Prostate gland (tissue), 2 donors: ENCODE measurements around the gene SMCR8. TPM values are rescaled to one million over a fixed set of nuclear protein-coding genes. Genes with fewer than 3 reads are reported as not detected.

Experiments
- DNase-seq: peaks from one replicate; pipeline ENCODE4 v3.0.0-alpha.2; 2019; ENCODE audit warnings: low spot score
- H3K27ac ChIP-seq, 2 donors: fragments of 200-600 bp; sonication (generic); 2 replicates each; pipeline ENCODE4 v1.5.1; 2017 to 2019
- H3K27me3 ChIP-seq: fragments of 200-600 bp; sonication (generic); replicated peaks from 2 replicates; pipeline ENCODE4 v1.5.1; 2019; ENCODE audit not compliant: insufficient read depth
- H3K36me3 ChIP-seq, 2 donors: fragments of 200-600 bp; sonication (generic); 1 replicate in 1 of 2; 2 replicates in 1 of 2; pipeline versions ENCODE4 v1.5.1 to v1.8.1; 2017 to 2019
- H3K4me1 ChIP-seq: fragments of 200-600 bp; sonication (generic); replicated peaks from 2 replicates; pipeline ENCODE4 v1.5.1; 2019
- H3K4me3 ChIP-seq, 2 donors: fragments of 200-600 bp; sonication (generic); 2 replicates each; pipeline ENCODE4 v1.5.1; 2017 to 2019
- H3K9me3 ChIP-seq: fragments of 200-600 bp; sonication (generic); 2 replicates; pipeline ENCODE4 v1.5.1; 2017
- CTCF ChIP-seq, 4 experiments: fragments of 200-600 bp in 2 of 4; fragments of 450-650 bp in 2 of 4; sonication (generic) in 2 of 4; IDR thresholded peaks; 1 replicate in 3 of 4; 2 replicates in 1 of 4; pipeline ENCODE4 v1.5.1; 2016 to 2019; ENCODE audit warnings: antibody characterized with exemption in 4 of 4, mild to moderate bottlenecking in 2 of 4, moderate library complexity in 2 of 4
- POLR2A ChIP-seq: fragments of 450-650 bp; IDR thresholded peaks from one replicate; pipeline ENCODE4 v1.6.1; 2016; ENCODE audit warnings: antibody characterized with exemption, mild to moderate bottlenecking
- POLR2AphosphoS5 ChIP-seq: sonication (generic); formaldehyde crosslinking; IDR thresholded peaks from one replicate; pipeline ENCODE4 v1.6.1; 2017; ENCODE audit warnings: antibody characterized with exemption
- WGBS: methylation state at CpG from one replicate; pipeline ENCODE4 v1.1.5; 2018; 5-methylcytosine and 5-hydroxymethylcytosine counted together
- intact Hi-C: fragments of 100-400 bp; cut with DNase I; formaldehyde crosslinking; loops from one replicate; pipeline ENCODE4 v1.14.2; 2022
- total RNA-seq, 2 donors: library from RNA; depleted of rRNA; stranded (reverse); fragments of >200 nt; gene quantifications; one replicate each; pipeline ENCODE4 v1.1.0, GENCODE V29; 2016

Gene SMCR8
- 10 to 100 TPM; 19.0 to 25.3 TPM for total RNA-seq

- intact Hi-C loops, result loop anchor here (5.0 kb wide), 1 partner anchor 58 kb away; the partner anchor contains the start of gene FLII
- TF ChIP-seq CTCF (IDR thresholded peaks at IDR 0.05), result peak in 3 of 4 experiments; percentile 7 to 54 (median 8)
- TF ChIP-seq POLR2A, result peak; percentile 41
- TF ChIP-seq POLR2AphosphoS5, result peak; percentile 98
- under 1% methylated on average over 67 of the region's 78 CpGs for WGBS
Measured at GRCh38 chr17:18314731-18315561, at the start of gene SMCR8, which contains the start of gene TOP3A. SMCR8 (plus strand) TSS chr17:18315293; CDS start chr17:18315790, 497 bp downstream. TOP3A (minus strand) TSS chr17:18314994; CDS start chr17:18314778, 216 bp downstream.

GRCh38 chr17:18267366-18267765, 47.7 kb upstream of the SMCR8 start:
- H3K27me3 ChIP-seq, result no peaks in the 10 kb centered on the region
- no peak overlapping the region for H3K4me3 ChIP-seq
- no peaks in the 10 kb centered on the region for H3K9me3 ChIP-seq
- 75% methylated on average over 8 of the region's 10 CpGs for WGBS
- no peaks in the 10 kb centered on the region for H3K4me1 ChIP-seq
- TF ChIP-seq POLR2A (no peak), POLR2AphosphoS5 (no peak), CTCF (IDR thresholded peaks at IDR 0.05) (no peak)
- H3K27ac ChIP-seq, result no peak overlapping the region
- DNase-seq, result no peak
- peaks cover 11 to 19% of the 10 kb centered on the region in 2 donors for H3K36me3 ChIP-seq
- intact Hi-C loops, result no loop called here

More at GRCh38 chr17:18314731-18315561, at the start of gene SMCR8, which contains the start of gene TOP3A:
- Histone ChIP-seq H3K27ac (peak within 1 kb of the TSS; percentile 83 to 91), H3K4me1 (peaks cover 28% of the 10 kb centered on the region), H3K9me3 (no peaks in the 10 kb centered on the region), H3K27me3 (no peaks in the 10 kb centered on the region), H3K4me3 (peak within 1 kb of the TSS; percentile 72 to 86), H3K36me3 (no peaks in the 10 kb centered on the region)
- DNase-seq, result peak; percentile 99

- no peaks in the 10 kb centered on the region for H3K27me3 ChIP-seq
- DNase-seq, result no peak
- no peak for TF ChIP-seq POLR2A
- no peak for TF ChIP-seq CTCF (IDR thresholded peaks at IDR 0.05)
- TF ChIP-seq POLR2AphosphoS5, result no peak
- H3K9me3 ChIP-seq, result no peaks in the 10 kb centered on the region
- no peaks in the 10 kb centered on the region for H3K4me1 ChIP-seq
- H3K36me3 ChIP-seq, result peaks cover 11 to 19% of the 10 kb centered on the region in 2 donors
- 44% methylated on average over 13 of the region's 14 CpGs for WGBS
- intact Hi-C loops, result no loop called here
- no peak overlapping the region for H3K27ac ChIP-seq
- H3K4me3 ChIP-seq, result no peak overlapping the region
Measured at GRCh38 chr17:18267927-18268711, 47.0 kb upstream of the SMCR8 start.

GRCh38 chr17:18270046-18270931, 44.8 kb upstream of the SMCR8 start:
- Histone ChIP-seq H3K27ac (no peak overlapping the region), H3K27me3 (no peaks in the 10 kb centered on the region), H3K4me3 (no peak overlapping the region), H3K4me1 (no peaks in the 10 kb centered on the region), H3K9me3 (no peaks in the 10 kb centered on the region), H3K36me3 (peaks cover 4 to 6% of the 10 kb centered on the region in 2 donors)
- DNase-seq, result no peak
- no peak for TF ChIP-seq CTCF (IDR thresholded peaks at IDR 0.05)
- TF ChIP-seq POLR2A, result no peak
- no peak for TF ChIP-seq POLR2AphosphoS5
- 81% methylated on average over 14 of the region's 14 CpGs for WGBS
- intact Hi-C loops, result no loop called here
